GM21526 (cell line): ENCODE data around the gene PIK3R5.
"Not testable (repeated sequence)": the region's sequence is repeated elsewhere in the genome, so short reads cannot be mapped to it uniquely, and the experiment has no call there.

Experiments used
- ATAC-seq: cut with Tn5 transposase; IDR thresholded peaks from one replicate; pipeline ENCODE4 v1.9.1; 2021; ENCODE audit warnings: moderate library complexity; ENCODE audit not compliant: unreplicated experiment, low FRiP score

PIK3R5 gene

GRCh38 chr17:8985054-8985701 lies 19.7 kb upstream of the PIK3R5 start:
- ATAC-seq: peak; percentile 52

DNA sequence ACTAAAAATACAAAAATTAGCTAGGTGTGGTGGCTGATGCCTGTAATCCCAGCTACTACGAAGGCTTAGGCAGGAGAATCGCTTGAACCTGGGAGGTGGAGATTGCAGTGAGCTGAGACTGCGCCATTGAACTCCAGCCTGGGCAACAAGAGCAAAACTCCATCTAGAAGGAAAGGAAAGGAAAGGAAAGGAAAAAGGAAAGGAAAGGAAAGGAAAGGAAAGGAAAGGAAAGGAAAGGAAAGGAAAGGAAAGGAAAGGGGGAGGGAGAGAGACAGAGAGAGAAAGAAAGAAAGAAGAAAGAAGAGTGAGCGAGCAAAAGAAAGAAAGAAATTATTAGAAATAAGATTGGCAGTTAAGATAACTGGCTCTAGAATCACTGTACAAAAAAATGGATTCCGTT lies 18.7 kb upstream of the PIK3R5 start:
- not testable (repeated sequence) for ATAC-seq

GRCh38 chr17:8981443-8981842 lies 15.9 kb upstream of the PIK3R5 start:
- ATAC-seq: no peak

DNA sequence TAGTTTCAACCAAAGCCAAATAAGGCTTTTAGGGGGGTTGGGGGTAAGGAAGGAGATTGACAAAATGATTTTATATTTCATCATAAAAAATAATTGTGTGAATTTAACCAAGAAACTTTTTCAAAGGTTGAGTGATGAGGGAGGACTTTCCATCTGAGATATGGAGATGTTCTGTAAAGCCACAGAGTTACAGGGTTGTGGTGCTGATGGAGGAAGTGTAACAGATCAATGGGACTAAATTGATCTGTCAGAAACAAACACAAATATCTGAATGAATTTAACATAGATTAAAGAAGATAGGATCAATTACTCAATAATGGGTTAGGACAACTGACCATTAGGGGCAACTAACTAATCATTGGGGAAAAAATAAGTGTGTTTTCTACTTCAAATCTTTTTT lies 14.2 kb upstream of the PIK3R5 start:
- no peak for ATAC-seq

- no peak for ATAC-seq
Measured at GRCh38 chr17:8976638-8977037, 11.1 kb upstream of the PIK3R5 start.

GRCh38 chr17:8975091-8975725 lies 9.7 kb upstream of the PIK3R5 start:
- no peak for ATAC-seq

GRCh38 chr17:8969901-8970300 lies 4.4 kb upstream of the PIK3R5 start:
- no peak for ATAC-seq

- ATAC-seq: no peak
Measured at GRCh38 chr17:8968503-8968902, 3.0 kb upstream of the PIK3R5 start.

DNA sequence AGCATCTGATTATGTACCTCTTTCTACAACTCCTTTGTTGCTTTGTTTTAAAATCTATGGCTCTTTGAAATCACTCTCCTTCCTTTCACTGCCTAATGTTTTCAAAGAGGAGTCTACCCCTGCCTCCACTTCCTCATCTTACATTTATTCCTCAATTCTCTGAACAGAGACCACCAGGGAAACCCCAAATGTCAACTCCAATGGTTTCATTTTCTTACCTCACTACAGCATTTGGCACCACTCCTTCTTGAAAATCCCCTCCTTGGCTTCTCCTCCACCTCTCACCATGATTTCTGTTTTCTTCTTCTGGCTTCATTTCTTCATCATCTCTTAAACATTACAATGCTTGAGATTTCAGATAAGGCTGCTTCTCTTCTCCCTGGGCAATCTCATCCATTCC lies 2.4 kb upstream of the PIK3R5 start:
- ATAC-seq: no peak

DNA sequence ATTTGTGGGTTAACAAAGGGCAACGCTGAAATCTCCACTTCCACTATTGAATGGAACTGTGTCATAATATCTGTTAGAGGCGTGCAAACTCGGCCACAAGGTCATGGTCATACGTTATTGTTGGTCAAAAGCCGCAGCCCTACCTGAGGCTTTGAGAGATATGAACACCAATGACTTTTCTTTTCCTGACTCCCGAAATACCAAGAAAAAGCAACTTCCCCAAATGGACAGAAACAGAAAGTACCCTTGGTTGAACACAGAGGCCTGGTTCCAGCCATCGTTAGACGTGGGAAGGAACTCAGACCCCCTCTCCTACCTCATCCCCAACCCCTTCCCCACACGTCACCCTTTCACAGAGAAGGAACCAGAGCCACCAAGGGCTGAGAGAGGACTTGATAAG lies 1.4 kb upstream of the PIK3R5 start:
- no peak for ATAC-seq

DNA sequence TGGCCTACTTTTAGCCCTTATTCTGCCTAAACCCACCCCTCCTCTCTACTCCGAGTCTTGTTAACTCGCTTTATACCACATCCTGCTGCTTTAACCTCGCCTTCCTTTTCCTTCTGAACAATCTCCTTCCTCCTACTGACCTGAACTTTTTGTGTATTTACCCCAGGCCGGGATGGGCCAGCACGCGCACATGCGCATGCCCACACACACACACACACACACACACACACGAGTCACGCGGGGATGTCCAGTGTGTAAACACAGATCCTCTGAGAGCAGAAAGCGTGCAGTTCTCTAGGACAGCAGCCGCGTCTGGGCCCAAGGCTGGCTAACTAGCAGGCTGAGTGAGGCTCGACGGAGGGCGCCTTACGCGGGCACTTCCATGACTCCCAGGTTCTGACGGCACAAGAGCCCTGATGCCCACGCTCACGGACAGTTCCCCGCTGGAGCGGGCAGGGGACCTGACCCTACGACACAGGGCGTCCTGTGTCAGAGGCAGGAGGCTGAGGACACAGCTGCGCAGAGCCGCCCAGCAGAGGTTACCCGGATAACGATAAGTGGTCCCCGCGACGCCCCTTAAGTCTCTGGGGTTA lies 610 bp downstream of the PIK3R5 start:
- ATAC-seq: no peak

GRCh38 chr17:8963647-8964258 lies 1.8 kb downstream of the PIK3R5 start:
- ATAC-seq: no peak

GRCh38 chr17:8963014-8963413 lies 2.5 kb downstream of the PIK3R5 start:
- no peak for ATAC-seq

DNA sequence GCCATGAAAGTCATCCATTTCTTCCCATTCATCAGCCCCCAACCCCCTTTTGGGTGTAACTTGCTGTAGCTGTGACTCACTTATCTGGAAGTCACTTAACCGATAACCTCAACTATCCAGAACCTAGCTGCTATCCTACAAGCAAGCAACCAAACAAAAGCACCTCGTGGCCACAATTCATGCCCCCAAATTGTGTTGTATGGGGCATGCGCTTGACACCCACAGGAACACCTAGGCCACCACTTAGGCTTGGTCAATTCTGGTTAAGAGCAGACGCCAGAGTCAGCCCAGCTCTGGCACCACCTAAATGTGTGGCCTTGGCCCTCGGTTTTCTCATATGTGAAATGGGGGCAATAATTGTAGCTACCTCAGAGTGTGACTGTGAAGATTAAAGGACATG lies 3.7 kb downstream of the PIK3R5 start:
- ATAC-seq: no peak

DNA sequence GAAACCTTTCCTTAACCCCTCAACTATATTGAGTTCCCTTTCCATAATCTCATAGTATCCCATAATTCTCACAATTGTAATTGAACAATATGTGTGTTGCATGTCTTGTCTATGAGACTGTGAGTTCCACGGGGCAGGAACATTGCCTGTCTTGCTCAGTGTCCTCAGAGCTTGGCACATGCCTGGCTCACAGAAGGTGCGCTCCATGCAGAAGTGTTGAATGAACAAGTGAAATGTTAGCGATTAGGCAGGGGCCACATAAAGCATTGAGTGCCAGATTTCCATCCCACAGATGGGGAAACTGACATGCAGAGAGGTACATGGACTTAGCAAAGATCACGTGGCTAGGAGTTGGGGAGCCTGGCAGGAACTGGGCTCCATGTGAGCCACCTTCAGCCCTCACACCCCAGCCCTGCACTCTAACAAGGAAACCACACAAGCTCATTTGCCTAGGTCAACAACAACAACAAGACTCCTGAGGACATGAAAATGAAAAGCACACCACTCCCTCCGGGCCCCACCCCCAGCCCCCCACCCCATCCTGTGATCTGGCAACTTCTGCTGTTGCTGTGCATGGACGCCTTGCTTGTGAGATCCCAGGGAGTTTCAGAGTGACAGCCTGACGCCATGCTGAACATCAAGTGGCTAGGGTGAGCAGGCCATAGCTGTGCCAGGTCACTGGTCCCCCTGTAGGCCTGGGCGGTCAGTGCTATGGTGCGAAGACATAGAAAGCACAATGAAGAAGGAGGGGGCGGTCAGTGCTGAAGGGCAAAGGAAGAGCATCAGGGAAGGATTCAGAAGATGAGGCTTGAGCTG lies 5.0 kb downstream of the PIK3R5 start:
- no peak for ATAC-seq

DNA sequence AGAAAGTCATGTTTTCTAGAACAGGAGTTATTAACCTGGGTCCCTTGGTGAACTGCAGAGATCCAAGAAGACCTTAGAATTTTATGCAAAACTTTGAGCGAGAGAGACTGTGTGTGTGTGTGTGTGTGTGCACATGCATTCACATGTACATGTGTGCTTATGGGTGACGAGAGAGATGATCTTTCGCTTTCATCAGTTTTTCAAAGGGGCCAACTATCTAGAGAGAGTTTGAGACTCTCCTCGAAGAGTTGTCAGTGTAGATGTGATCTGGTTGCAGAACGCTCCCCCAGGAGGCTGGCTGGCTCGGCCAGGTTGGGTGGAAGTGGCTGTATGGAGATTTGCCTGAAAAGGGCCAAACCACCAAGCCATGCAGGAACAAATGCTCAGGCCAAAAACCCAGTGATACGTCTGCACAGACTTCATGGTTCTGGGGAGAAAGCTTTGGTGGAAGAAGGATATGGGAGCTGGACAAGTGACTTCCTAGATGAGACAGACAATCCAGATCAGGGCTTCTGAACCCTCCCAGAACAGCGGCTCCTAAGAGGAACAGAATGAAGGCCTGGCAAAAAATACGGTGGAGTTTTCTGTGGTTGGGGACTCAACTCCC lies 6.1 kb downstream of the PIK3R5 start:
- no peak for ATAC-seq

DNA sequence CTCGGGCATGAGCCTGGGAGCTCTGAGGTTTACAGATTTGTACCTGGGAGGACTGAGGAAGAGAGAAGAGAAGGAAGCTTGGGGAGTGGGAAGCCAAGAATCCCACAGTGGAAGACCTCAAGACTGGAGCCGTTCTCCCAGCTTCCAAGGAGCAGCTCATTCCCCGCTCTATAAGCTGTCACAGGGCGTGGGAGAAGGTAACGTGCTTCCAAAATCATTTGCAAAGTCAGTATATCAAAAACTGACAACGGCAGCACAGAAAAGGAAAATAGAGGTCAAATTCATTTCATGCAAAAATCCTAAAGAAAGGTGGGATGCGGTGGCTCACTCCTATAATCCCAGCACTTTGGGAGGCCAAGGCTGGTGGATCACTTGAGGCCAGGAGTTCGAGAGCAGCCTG lies 7.8 kb downstream of the PIK3R5 start:
- ATAC-seq: no peak

DNA sequence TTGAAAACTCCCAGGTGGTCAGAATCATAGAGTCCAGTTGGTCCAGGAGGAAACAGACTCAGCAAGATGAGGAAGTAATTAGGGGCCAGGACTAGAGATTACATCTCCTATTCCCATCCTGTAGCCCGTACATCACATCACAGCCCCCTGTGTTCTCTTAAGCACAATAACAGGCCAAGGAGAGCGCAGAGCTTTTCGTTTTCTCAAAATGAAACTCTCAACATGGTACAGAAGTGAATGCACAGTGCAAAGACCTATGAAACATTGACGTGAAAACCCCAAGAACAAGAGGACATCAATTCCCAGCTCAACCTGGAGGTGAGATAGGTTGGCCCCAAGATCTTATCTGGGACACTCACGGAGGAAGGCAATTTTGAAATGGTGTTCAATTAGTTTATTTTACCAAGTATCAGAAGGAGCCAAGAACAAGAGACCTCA lies 9.0 kb downstream of the PIK3R5 start:
- no peak for ATAC-seq

DNA sequence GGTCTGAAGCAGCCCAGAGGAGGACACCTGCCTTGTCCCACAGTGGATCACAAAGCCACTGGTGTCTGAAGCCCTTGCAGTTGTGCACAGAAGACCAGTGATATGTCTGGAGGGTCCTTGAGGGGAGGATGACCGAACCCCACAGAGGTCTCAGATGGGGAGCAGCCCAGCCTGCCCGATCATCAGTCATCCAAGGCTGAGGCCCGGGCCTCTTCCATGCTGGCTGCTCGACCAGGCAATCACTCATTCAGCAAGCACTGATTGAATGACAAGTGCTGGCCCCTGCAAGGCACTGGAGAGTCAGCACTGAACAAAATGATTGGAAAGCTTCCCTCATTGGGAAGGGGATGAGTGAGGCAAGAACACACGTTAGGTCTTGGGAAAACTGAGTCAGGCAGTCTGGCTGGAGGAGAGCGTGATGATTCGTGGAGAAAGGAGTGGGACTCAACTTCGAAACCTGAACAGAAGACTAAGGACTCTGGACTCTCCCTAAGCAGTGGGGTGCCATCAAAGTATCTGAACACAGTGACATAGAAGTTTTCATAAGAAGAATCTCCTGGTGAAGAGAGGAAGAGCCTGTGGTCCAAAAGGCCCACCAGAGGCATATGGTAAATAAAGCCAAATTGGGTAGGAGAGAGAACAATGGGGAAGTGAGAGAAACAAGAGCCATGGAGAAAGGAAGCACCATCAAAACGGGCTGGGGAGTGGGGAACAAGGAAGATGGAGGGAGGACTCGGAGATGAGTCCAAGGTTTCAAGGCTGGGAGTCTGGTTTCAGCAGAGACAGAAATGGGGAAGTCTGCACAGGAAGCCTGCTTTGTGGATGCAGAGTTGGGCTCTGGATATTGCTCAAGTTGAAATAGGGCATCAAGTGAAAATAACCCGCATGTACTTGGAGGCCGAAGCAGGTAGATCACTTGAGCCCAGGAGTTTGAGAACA lies 10.2 kb downstream of the PIK3R5 start:
- ATAC-seq: no peak
